GM19351 (cell line): ENCODE data around the gene C16orf95.
"Not testable (repeated sequence)": the region's sequence is repeated elsewhere in the genome, so short reads cannot be mapped to it uniquely, and the experiment has no call there.

Experiments
- ATAC-seq: cut with Tn5 transposase; IDR thresholded peaks from one replicate; pipeline ENCODE4 v1.9.1; 2021; ENCODE audit warnings: mild to moderate bottlenecking, moderate library complexity; ENCODE audit not compliant: unreplicated experiment

Gene C16orf95

GRCh38 chr16:87259431-87259830 is 57.8 kb downstream of the C16orf95 start:
- ATAC-seq: no peak

- ATAC-seq: not testable (repeated sequence)
These were observed 58.5 kb downstream of the C16orf95 start for GRCh38 chr16:87258653-87259052.

GRCh38 chr16:87255866-87256265 is 61.3 kb downstream of the C16orf95 start:
- ATAC-seq: no peak

- no peak for ATAC-seq
These were observed 62.5 kb downstream of the C16orf95 start for GRCh38 chr16:87254734-87255133.

GRCh38 chr16:87254296-87254695 is 62.9 kb downstream of the C16orf95 start:
- no peak for ATAC-seq

- no peak for ATAC-seq
These were observed 63.7 kb downstream of the C16orf95 start for GRCh38 chr16:87253536-87253935.
